WTC11 (cell line): Measurements from ENCODE around the gene CPA4.

Source experiments
- CTCF ChIP-seq: fragments of 200-600 bp; IDR thresholded peaks from 2 replicates; pipeline ENCODE4 v1.8.0; 2022; ENCODE audit warnings: antibody characterized with exemption
- FOXP4 ChIP-seq: sonication (generic); formaldehyde crosslinking; IDR thresholded peaks from 2 replicates; pipeline ENCODE4 v1.8.0; 2022; ENCODE audit warnings: mild to moderate bottlenecking, missing genetic modification reagents
- TP53 ChIP-seq: sonication (generic); formaldehyde crosslinking; IDR thresholded peaks from 2 replicates; pipeline ENCODE4 v1.8.1; 2023; ENCODE audit warnings: mild to moderate bottlenecking, missing genetic modification reagents
- ZBTB43 ChIP-seq: sonication (generic); formaldehyde crosslinking; IDR thresholded peaks from 2 replicates; pipeline ENCODE4 v1.8.1; 2023; ENCODE audit warnings: mild to moderate bottlenecking, missing genetic modification reagents

GRCh38 chr7:130268463-130269317 lies 24.3 kb upstream of the CPA4 start:
- TF ChIP-seq FOXP4 (CRISPR knock-in tag): no peak
- TF ChIP-seq TP53 (CRISPR knock-in tag): no peak
- TF ChIP-seq CTCF: no peak
- TF ChIP-seq ZBTB43: no peak
